Measurements from ENCODE around the gene ST6GAL1.

DNA sequence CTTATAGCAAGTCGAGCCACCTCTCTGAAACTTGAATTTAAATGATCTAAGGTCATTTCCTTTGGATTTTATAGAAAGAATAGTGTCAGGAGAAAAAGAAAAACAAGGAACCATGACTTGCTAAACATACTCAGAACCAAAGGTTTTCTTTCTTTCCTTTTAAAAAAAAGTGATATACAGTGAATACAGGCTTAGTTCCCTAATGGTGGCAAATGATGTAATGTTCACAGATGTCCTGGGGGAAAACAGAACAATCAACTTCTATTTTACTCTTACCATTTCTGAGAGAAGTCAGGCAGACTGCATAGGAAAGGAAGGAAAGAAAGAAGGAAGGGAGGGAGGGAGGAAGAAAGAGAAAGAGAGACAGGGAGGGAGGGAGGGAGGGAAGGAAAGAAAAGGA lies 56.5 kb downstream of the ST6GAL1 start:
- TF ChIP-seq YY1 (IDR thresholded peaks at IDR 0.05; ENCODE audit: insufficient read depth, insufficient read length) (no peak), SUZ12 (IDR thresholded peaks at IDR 0.05; ENCODE audit: extremely low read depth, insufficient read depth, insufficient read length) (no peak), ZNF274 (IDR thresholded peaks at IDR 0.05; ENCODE audit: low read depth, low read length) (no peak)
